ENCODE results near the gene IPO9. TPM values are rescaled to one million over a fixed set of nuclear protein-coding genes. Genes with fewer than 3 reads are reported as not detected.
A peak's percentile ranks its signal among the peaks of the same experiment; 100 is the strongest.

IPO9 gene
- 10 to 100 TPM; 76.0 to 85.5 (median 83.8) TPM for polyA plus RNA-seq (ENCODE audit: insufficient read length in 4 of 4)

GRCh38 chr1:201828820-201829774, at the start of gene IPO9:
TSS of gene IPO9 (plus strand) at chr1:201829157. CDS start at chr1:201829210, 53 bp downstream.
- peak; percentile 89 to 95 (median 94) for DNase-seq (ENCODE audit: low read depth in 4 of 4, low spot score in 3 of 4)

GRCh38 chr1:201779351-201779880, 49.5 kb upstream of the IPO9 start:
- no peak for DNase-seq (ENCODE audit: low read depth in 4 of 4, low spot score in 3 of 4)

- no peak for DNase-seq (ENCODE audit: low read depth in 4 of 4, low spot score in 3 of 4)
These were observed 48.0 kb upstream of the IPO9 start for GRCh38 chr1:201780952-201781351.

DNA sequence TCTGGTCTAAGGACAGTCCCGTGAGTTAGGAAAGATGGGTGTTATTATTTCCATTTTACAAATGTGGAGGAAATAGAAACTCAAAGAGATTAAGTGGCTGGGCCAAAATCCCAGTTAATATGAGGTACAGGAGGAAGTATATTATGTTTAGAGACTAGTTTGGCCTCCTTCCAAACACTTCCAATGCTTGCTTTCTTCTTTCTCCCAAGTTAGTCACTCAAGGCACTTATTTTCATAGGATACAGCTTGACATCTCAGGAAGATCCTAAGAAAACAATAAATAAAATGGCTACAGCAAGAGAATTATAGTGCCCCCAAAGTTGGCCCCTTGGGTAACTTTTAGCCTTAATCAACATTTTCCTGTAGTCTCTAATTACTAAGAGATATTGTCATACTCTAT, 47.5 kb upstream of the IPO9 start:
- DNase-seq (ENCODE audit: low read depth in 4 of 4, low spot score in 3 of 4) = peak in 1 of 4 donors; percentile 37

DNA sequence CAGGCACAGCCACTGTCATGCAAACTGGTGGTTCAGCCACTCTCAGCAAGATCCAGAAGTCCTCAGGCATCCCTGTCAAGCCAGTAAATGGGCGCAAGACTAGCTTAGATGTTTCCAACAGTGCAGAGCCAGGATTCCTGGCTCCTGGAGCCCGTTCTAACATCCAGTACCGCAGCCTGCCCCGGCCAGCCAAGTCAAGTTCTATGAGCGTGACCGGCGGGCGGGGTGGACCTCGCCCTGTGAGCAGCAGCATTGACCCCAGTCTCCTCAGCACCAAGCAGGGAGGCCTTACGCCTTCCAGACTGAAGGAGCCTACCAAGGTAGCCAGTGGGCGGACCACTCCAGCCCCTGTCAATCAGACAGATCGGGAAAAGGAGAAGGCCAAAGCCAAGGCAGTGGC, 46.6 kb upstream of the IPO9 start:
- DNase-seq (ENCODE audit: low read depth in 4 of 4, low spot score in 3 of 4) = no peak

DNA sequence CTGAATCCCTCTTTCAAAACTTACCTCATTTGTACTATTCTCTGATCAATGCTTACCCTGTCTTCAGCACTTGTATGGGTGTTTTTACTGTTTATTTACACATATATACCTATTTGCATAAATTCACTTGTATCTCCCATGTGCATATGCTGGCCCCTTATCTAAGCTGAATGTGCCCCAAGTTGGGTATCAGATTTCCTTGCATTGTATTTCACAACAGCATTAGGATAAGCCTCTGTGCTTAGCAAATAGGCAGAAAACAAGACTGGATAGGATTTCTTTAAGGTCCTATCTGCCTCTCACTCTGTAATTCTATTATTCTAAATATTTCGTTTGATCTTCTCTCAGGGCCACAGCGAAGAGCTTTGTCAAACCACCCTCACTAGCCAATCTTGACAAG, 45.9 kb upstream of the IPO9 start:
- DNase-seq (ENCODE audit: low read depth in 4 of 4, low spot score in 3 of 4) = no peak

- no peak for DNase-seq (ENCODE audit: low read depth in 4 of 4, low spot score in 3 of 4)
These were observed 45.4 kb upstream of the IPO9 start for GRCh38 chr1:201783572-201783971.

DNA sequence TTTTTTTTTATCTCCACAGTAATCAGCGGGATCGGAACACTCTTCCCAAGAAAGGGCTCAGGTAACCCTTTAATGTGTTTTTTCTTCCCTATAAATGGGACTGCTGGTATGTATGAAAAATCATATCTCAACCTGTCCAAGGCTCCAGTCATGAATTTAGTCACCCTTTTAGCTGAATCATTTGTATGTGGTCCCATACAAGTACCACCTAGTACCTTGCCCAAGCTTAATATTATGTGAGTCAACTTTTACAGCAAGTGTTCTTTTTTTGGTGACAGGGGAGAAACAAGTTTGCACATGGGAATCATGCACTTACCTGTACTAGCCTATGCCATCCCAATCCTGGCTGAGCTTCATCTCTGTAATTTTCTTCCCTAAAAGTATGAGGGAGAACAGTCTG, 43.7 kb upstream of the IPO9 start:
- no peak for DNase-seq (ENCODE audit: low read depth in 4 of 4, low spot score in 3 of 4)

DNA sequence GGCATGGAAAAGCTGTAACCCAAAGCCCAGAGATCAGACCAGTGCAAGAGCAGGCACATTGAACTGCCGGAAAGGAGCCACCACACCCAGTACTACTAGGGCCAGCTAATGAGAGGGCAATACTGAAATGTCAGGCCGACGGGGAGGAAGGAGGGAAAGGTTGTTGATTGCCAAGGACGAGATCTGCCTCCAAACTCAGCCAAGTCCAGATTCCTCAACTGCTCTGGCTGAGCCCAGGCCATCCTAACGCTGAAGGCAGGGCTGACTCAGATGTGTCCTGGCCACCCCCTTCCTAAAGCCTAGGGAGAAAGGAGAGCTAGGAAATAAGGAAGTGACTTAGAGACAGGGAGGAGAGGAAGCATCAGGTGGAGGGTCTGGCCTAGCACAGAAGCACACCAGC, 42.1 kb upstream of the IPO9 start:
- no peak for DNase-seq (ENCODE audit: low read depth in 4 of 4, low spot score in 3 of 4)

- no peak for DNase-seq (ENCODE audit: low read depth in 4 of 4, low spot score in 3 of 4)
These were observed 40.7 kb upstream of the IPO9 start for GRCh38 chr1:201788296-201788695.

GRCh38 chr1:201789245-201789644, 39.7 kb upstream of the IPO9 start:
- no peak for DNase-seq (ENCODE audit: low read depth in 4 of 4, low spot score in 3 of 4)

DNA sequence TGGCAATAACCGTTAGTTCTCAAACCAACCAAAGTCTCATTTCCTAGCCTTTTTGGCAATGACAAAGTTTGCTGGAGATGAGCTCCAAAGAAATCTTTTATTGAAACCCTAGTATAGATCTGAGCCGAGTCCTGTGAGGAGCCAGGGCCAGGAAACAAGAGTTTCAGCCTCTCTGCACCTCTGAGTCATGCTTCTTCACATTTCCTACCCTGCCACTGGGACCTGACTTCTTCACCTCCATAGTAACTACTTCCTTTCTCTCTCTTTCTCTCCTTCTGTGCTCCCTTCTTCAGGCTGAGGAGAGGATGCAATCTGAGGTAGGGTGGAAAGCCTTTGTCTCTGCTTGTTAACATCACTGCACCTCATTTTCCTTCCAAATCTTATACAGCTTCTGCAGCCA, 38.7 kb upstream of the IPO9 start:
- no peak for DNase-seq (ENCODE audit: low read depth in 4 of 4, low spot score in 3 of 4)

DNA sequence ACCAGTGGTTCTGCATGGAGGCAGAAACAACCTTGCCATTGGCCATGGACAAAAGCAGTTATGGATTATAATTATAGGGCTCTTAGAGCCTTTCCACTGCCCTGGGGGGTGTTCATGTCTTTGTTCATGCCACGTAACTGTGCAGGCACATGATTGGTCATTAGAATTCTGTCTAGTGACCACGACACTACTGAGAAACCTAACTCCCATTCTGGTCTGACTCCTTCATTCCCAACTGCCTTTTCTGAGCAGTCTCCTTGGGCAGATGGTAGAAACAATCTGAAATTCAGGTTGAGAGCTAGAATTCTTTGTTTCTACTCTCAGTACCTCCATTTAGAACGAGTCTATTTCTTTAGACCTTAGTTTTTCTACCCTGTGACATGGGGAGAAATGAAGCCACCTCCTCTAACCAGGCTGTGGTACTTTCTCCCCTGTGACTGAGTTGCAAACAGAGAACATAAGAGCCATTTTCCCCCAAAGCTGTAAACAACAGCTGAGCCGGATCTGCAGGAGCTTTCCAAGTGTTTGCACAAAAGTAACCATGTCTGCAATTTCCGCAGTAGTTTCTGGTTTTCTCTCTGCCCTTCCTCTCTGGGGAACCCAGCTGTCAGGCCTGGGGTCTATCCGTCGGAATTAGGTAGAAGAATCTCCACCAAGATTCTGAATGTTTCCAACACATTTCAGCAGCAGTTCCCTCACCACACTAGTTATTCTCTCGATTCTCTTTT, 37.7 kb upstream of the IPO9 start:
- peak in 2 of 4 donors; percentile 40 to 56 for DNase-seq (ENCODE audit: low read depth in 4 of 4, low spot score in 3 of 4)

DNA sequence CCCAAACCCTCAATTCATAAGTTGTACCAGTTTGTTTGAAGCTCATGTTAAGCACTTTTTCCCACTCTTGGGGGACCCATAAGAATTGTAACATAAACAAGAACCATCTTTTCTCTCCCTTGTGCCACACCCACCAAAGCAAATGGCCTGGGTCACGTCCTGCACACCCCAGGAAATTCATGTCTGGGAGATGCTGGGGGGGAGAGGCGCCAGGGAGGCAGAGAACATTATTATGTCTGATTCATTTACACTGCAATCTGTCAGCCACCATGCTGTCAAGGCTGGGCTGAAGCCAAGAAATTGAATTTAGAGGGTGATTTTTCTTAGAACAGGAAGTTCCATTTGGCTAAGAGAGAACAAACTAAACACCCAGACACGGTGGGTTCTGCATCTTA, 37.2 kb upstream of the IPO9 start:
- peak in 2 of 4 donors; percentile 47 to 63 for DNase-seq (ENCODE audit: low read depth in 4 of 4, low spot score in 3 of 4)

DNA sequence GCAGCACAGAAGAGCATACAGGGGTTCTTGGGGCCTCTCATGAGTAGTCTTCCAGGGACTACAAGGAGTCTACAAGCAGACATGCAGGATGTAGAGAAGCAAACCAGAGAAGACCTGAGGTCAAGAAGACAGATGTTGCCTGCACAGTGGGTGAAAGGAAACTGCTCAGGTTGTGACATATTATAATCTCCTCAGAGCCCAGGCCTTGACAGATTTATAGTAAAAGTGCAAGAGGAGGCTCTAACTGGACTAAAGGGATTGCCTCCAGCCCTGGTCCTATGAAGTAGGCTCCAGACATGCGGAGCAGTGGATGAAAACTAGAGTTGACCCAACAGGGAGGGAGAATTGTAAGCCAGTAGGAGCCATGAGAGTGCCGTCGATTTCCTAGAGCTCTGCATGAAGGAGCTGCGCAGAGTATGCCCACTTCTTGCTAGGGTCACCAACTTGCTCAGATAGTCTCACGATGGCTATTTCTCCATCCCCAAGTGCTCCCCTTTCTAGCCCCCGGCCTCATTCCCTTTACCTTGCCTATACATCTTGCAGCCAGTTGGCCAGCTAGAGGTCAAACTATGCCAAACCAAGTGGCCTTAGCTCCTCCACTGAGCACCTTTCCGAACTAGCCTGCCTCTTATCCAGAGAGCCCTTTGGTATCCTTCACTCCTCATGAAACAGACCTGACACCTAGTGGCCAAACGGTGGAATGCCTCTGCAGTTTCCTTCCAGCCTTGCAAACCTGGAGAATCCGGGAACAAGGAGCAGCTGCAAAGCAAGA, 36.2 kb upstream of the IPO9 start:
- DNase-seq (ENCODE audit: low read depth in 4 of 4, low spot score in 3 of 4) = peak; percentile 68 to 75 (median 72)

- no peak for DNase-seq (ENCODE audit: low read depth in 4 of 4, low spot score in 3 of 4)
These were observed 35.5 kb upstream of the IPO9 start for GRCh38 chr1:201793306-201793925.

DNA sequence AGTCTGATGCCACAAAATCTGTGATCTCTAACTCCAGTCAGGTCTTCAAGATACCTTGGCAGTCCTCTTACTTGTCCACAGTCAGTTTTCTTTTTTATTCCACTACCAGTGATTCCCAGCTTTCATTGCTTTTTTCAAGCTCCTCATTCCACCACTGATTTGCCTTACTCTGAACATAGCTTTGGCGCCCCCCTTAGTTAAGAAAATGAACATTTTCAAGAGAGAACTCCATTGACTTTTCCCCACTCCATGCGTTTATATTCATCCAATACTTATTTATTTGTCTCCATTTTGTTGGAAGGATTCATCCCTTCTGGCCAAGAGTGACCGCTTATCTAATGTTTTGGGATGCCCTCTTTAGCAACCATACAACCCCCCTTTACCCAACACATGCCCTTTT, 33.9 kb upstream of the IPO9 start:
- DNase-seq (ENCODE audit: low read depth in 4 of 4, low spot score in 3 of 4) = no peak

- DNase-seq (ENCODE audit: low read depth in 4 of 4, low spot score in 3 of 4) = no peak
These were observed 28.7 kb upstream of the IPO9 start for GRCh38 chr1:201800246-201800645.

DNA sequence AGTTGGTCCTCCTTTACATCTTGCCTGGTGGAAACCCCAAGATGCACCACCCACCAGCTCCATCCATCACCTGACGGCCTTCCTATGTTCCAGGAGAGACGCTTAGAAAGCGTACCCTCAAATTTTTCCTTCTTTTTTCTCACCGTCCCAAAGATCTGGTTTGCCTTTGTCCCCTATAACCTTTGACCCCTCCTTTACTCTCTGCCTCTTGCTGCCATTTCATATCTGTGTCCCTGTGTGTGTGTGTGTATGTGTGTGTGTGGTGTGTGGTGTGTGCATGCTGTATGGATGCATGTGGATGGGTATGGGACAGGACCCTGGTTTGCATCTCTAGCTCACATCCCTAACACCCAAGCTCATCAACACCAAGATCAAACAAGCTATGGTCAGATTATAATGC, 22.2 kb upstream of the IPO9 start:
- DNase-seq (ENCODE audit: low read depth in 4 of 4, low spot score in 3 of 4) = no peak

DNA sequence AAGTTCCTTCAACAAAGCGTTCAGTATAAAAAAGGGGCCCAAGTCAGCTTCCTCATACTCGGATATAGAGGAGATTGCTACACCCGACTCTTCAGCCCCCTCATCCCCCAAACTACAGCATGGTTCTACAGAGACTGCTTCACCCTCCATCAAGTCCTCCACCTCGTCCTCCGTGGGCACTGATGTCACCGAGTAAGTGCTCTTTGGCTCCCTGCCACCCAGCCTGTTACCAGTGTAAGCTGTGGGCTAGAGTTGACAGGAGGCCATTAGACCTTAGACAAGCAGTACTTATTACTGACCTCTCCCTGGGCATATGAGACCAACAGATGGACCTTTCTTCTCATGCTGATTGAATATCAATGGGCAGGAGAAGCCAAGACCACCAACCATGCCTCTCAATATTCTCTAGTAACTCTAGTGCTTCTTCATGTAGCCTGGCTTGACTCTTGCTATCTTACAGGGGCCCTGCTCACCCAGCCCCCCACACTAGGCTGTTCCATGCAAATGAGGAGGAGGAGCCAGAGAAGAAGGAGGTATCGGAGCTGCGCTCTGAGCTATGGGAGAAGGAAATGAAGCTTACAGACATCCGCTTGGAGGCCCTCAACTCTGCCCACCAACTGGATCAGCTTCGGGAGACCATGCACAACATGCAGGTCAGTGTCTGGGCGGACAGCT, 20.9 kb upstream of the IPO9 start:
- no peak for DNase-seq (ENCODE audit: low read depth in 4 of 4, low spot score in 3 of 4)
